Fibroblast of lung (primary cell): ENCODE data around the gene COA4. TPM values are rescaled to one million over a fixed set of nuclear protein-coding genes. Genes with fewer than 3 reads are reported as not detected.

Experiments used
- DNase-seq, 2 donors: peaks; one replicate each; pipeline versions ENCODE4 v3.0.0 to v3.0.0-alpha.2; 2010; ENCODE audit warnings: low read depth in 2 of 2
- H2AFZ ChIP-seq: 2 replicates; pipeline ENCODE4 v1.5.1; 2012; ENCODE audit warnings: low read length, control low read depth, inconsistent platforms
- H3K27ac ChIP-seq: 2 replicates; pipeline ENCODE4 v1.5.1; 2011; ENCODE audit warnings: low read length, control low read depth; ENCODE audit not compliant: insufficient read depth
- H3K27me3 ChIP-seq: 2 replicates; pipeline ENCODE4 v1.5.1; 2011; ENCODE audit warnings: mild to moderate bottlenecking, low read length; ENCODE audit not compliant: control insufficient read depth, insufficient read depth
- H3K36me3 ChIP-seq: 2 replicates; pipeline ENCODE4 v1.5.1; 2011; ENCODE audit warnings: low read length; ENCODE audit not compliant: control insufficient read depth, insufficient read depth
- H3K4me1 ChIP-seq: 2 replicates; pipeline ENCODE4 v1.5.1; 2011; ENCODE audit warnings: low read length; ENCODE audit not compliant: control insufficient read depth, insufficient read depth; ENCODE audit errors: extremely low read depth
- H3K4me2 ChIP-seq: 2 replicates; pipeline ENCODE4 v1.5.1; 2011; ENCODE audit warnings: low read length, control low read depth; ENCODE audit not compliant: insufficient read depth; ENCODE audit errors: extremely low read depth
- H3K4me3 ChIP-seq, 4 experiments: fragments of 200-600 bp in 1 of 4; sonication (generic) in 1 of 4; replicated peaks in 1 of 4; 2 replicates each; pipeline ENCODE4 v1.5.1; 2011 to 2016; ENCODE audit warnings: low read length in 4 of 4, low read depth in 3 of 4, mild to moderate bottlenecking in 3 of 4, control low read depth in 2 of 4, inconsistent platforms in 1 of 4, mixed read lengths in 1 of 4; ENCODE audit not compliant: insufficient read depth in 1 of 4; ENCODE audit errors: control extremely low read depth in 1 of 4
- H3K79me2 ChIP-seq: 2 replicates; pipeline ENCODE4 v1.5.1; 2012; ENCODE audit warnings: mild to moderate bottlenecking, low read length, inconsistent platforms; ENCODE audit not compliant: control insufficient read depth, insufficient read depth
- H3K9ac ChIP-seq: 2 replicates; pipeline ENCODE4 v1.5.1; 2011; ENCODE audit warnings: mild to moderate bottlenecking, low read length, control low read depth; ENCODE audit not compliant: insufficient read depth
- H3K9me3 ChIP-seq: 2 replicates; pipeline ENCODE4 v1.5.1; 2012; ENCODE audit warnings: low read depth, low read length; ENCODE audit not compliant: control insufficient read depth, insufficient read depth
- H4K20me1 ChIP-seq: 2 replicates; pipeline ENCODE4 v1.5.1; 2011; ENCODE audit warnings: low read length; ENCODE audit not compliant: control insufficient read depth, insufficient read depth; ENCODE audit errors: extremely low read depth
- EZH2 ChIP-seq: IDR thresholded peaks from 2 replicates; pipeline ENCODE4 v1.5.1; 2012; ENCODE audit warnings: low read length, control low read depth, mild to moderate bottlenecking; ENCODE audit errors: missing control alignments
- polyA plus RNA-seq, 2 donors: library from polyadenylated mRNA; depleted of rRNA in 1 of 2; stranded (reverse) in 1 of 2; unstranded in 1 of 2; fragments of >200 nt; gene quantifications; 2 replicates each; pipeline ENCODE4 v1.2.1, GENCODE V29; 2011 to 2012; ENCODE audit warnings: missing spikeins in 1 of 2
- total RNA-seq: library from RNA; depleted of rRNA; stranded (reverse); fragments of >200 nt; gene quantifications from 2 replicates; pipeline ENCODE4 v1.2.1, GENCODE V29; 2014

The COA4 gene
- total and polyA plus RNA-seq, 2 donors (not counting 1 experiment from before 2014, with no cell fraction given) = 56.2 to 64.7 TPM

DNA sequence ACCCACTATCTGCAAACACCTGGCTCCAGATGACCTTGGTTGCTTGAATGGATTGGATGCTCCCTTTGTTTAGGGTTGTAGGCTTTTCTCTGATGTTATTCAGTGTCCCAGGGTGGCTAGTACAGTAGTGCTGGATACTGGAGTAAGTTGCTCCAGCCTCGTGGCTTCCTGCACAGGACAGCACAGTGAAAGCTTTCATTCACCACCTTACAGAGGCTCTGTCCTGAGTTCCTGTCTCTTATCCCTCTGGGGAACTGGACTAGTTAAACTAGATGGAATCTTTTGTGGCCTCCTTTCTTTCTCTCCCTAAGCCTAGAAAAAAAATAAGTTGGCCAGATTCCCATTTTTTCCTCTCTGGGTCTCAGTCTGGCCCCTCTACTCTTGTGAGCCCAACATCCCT lies 46.4 kb downstream of the COA4 start:
- H3K9me3 ChIP-seq = no peaks in the 10 kb centered on the region
- DNase-seq = no peak
- no peak overlapping the region for H2AFZ ChIP-seq
- H3K4me1 ChIP-seq = no peaks in the 10 kb centered on the region
- no peaks in the 10 kb centered on the region for H3K27me3 ChIP-seq
- H4K20me1 ChIP-seq = no peaks in the 10 kb centered on the region
- no peak overlapping the region for H3K4me3 ChIP-seq
- H3K4me2 ChIP-seq = no peak overlapping the region
- no peaks in the 10 kb centered on the region for H3K36me3 ChIP-seq
- no peak overlapping the region for H3K27ac ChIP-seq
- no peaks in the 10 kb centered on the region for H3K79me2 ChIP-seq
- no peak for TF ChIP-seq EZH2
- H3K9ac ChIP-seq = no peak overlapping the region

Other genes with a start within 250 kb of the COA4 start
- gene PLEKHB1, start 230.3 kb downstream of the COA4 start, total RNA-seq = 0.77 and 2.5 TPM in 2 replicates
- gene PLEKHB1, start 230.3 kb downstream of the COA4 start, polyA plus RNA-seq = 0.37 and 0.41 TPM in 2 replicates
- 74.2 and 103 TPM in 2 replicates for gene RAB6A, start 115.8 kb downstream of the COA4 start, total RNA-seq
- gene RAB6A, start 115.8 kb downstream of the COA4 start, polyA plus RNA-seq = 182 and 255 TPM in 2 replicates
- gene MRPL48, start 89.0 kb downstream of the COA4 start, total RNA-seq = 25.4 and 32.9 TPM in 2 replicates
- gene MRPL48, start 89.0 kb downstream of the COA4 start, polyA plus RNA-seq = 46.2 and 46.3 TPM in 2 replicates
- gene PAAF1, start 153 bp upstream of the COA4 start, total RNA-seq = 9.2 TPM in 2 replicates
- 17.5 and 20.0 TPM in 2 replicates for gene PAAF1, start 153 bp upstream of the COA4 start, polyA plus RNA-seq
- 0.17 TPM in 1 of 2 replicates, not detected in the other for gene DNAJB13, start 74.2 kb upstream of the COA4 start, total RNA-seq
- gene DNAJB13, start 74.2 kb upstream of the COA4 start, polyA plus RNA-seq = 0.10 TPM in 1 of 2 replicates, not detected in the other
- 0.77 and 4.8 TPM in 2 replicates for gene UCP2, start 106.0 kb upstream of the COA4 start, total RNA-seq
- gene UCP2, start 106.0 kb upstream of the COA4 start, polyA plus RNA-seq = 10.7 and 11.5 TPM in 2 replicates
- 0.26 and 0.33 TPM in 2 replicates for gene UCP3, start 132.2 kb upstream of the COA4 start, total RNA-seq
- 0.11 and 0.18 TPM in 2 replicates for gene UCP3, start 132.2 kb upstream of the COA4 start, polyA plus RNA-seq